NCI-H187 (cell line): ENCODE data around the gene KANSL1.

Experiments used
- DNase-seq, 2 experiments: peaks; one replicate each; lab custom pipeline; 2025; lab: John Stamatoyannopoulos, UW

The KANSL1 gene

DNA sequence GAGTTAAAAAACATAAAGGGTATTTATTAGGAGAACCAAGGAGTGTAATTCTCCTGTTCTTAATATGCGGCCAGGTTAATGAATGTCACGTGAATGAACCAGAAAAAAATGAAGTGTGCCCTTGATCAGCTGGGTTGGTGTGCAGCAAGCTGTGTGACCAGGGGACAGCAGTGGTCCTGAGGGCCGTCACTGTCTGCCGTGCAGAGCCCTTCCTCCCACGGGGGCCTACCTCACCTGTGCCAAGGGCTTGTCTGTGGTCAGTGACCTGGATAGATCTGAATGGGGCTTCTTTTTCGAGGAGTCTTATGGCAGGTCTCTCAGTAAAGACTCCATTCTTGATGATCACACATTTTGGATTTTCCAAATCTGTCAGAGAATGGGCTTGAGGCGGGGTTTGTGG lies 211.9 kb downstream of the KANSL1 start:
- DNase-seq: no peak

DNA sequence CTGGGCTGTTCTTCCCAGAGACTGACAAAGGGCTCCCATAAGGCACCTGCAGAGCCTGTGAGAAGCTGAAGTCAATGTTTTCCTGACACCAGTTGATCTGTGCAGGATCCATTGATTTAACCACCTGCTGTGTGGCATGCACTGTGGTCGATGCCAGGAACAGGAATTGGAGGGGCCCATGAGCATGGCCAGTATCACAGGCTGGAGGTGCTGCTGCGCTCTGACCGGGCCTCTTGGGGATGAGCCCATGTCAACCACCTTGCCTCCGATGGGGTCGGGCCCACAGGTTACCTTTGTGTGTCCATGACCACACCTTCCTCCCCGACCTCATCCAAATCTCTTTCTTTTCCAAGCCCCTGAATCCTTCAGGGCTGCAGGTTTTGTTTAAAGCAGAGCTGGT lies 212.4 kb downstream of the KANSL1 start:
- no peak for DNase-seq
